MCF 10A (cell line): ENCODE data around the gene IFRD2. TPM values are rescaled to one million over a fixed set of nuclear protein-coding genes. Genes with fewer than 3 reads are reported as not detected.

Source experiments
- BruUV-seq: library from RNA; stranded (reverse); fragments of 400-500 nt; replicated peaks from 2 replicates; lab custom pipeline; 2021; lab: Mats Ljungman, UMichigan
- CTCF ChIA-PET: fragments of 300-600 bp; sonication (Branson Sonifier 250); formaldehyde crosslinking; extraction: SDS; loops from one replicate; lab custom pipeline; 2021; ENCODE audit warnings: antibody characterized with exemption, inconsistent platforms; lab: Yijun Ruan, JAX
- POLR2A ChIA-PET: fragments of 300-600, 350-650 bp; sonication (Branson Sonifier 250); formaldehyde crosslinking; extraction: SDS; loops from one replicate; lab custom pipeline; 2020; ENCODE audit warnings: antibody characterized with exemption, inconsistent platforms; lab: Yijun Ruan, JAX
- DNase-seq: peaks from one replicate; pipeline ENCODE4 v3.0.0-alpha.2; 2018; ENCODE audit not compliant: unreplicated experiment
- H3K27ac Mint-ChIP-seq: one replicate; pipeline ENCODE4 v1.8.0; 2022; ENCODE audit warnings: mild to moderate bottlenecking, low read depth, mixed read lengths; ENCODE audit not compliant: unreplicated experiment
- H3K27me3 Mint-ChIP-seq: one replicate; pipeline ENCODE4 v1.8.0; 2022; ENCODE audit warnings: mixed read lengths; ENCODE audit not compliant: insufficient read depth, unreplicated experiment
- H3K36me3 Mint-ChIP-seq: one replicate; pipeline ENCODE4 v1.8.0; 2022; ENCODE audit warnings: mild to moderate bottlenecking, moderate library complexity, mixed read lengths; ENCODE audit not compliant: insufficient read depth, unreplicated experiment
- H3K4me1 Mint-ChIP-seq: one replicate; pipeline ENCODE4 v1.8.0; 2022; ENCODE audit warnings: mixed read lengths; ENCODE audit not compliant: insufficient read depth, unreplicated experiment
- H3K4me3 Mint-ChIP-seq: one replicate; pipeline ENCODE4 v1.8.0; 2022; ENCODE audit warnings: mild to moderate bottlenecking, moderate library complexity, mixed read lengths; ENCODE audit not compliant: unreplicated experiment
- H3K9me3 Mint-ChIP-seq: one replicate; pipeline ENCODE4 v1.8.0; 2022; ENCODE audit warnings: mixed read lengths; ENCODE audit not compliant: unreplicated experiment
- CTCF ChIP-seq: fragments of 200-600 bp; IDR thresholded peaks from one replicate; pipeline ENCODE4 v1.8.0; 2022; ENCODE audit warnings: antibody characterized with exemption, mild to moderate bottlenecking; ENCODE audit not compliant: unreplicated experiment
- intact Hi-C: fragments of 100-400 bp; cut with micrococcal nuclease; formaldehyde crosslinking; loops from 2 replicates; pipeline ENCODE4 v1.14.1; 2022
- total RNA-seq: library from RNA; stranded (reverse); gene quantifications from 2 replicates; pipeline ENCODE4 v1.2.3, GENCODE V29; 2022

IFRD2 gene
- total RNA-seq, 1 experiment from 2014 or later, result 182 TPM

GRCh38 chr3:50297896-50298725, 5.9 kb upstream of the IFRD2 start:
- no peaks in the 10 kb centered on the region for H3K36me3 Mint-ChIP-seq
- no peaks in the 10 kb centered on the region for H3K27me3 Mint-ChIP-seq
- intact Hi-C loops, result no loop called here
- peak overlapping the region; percentile 92 for H3K4me3 Mint-ChIP-seq
- BruUV-seq, result no TSS peak
- ChIA-PET CTCF (interaction anchor here (0.8 to 5.7 kb wide), 6 partner anchors 21 to 72 kb away, joined by 3 to 30 read pairs (median 5); partner anchors contain the start of gene HYAL2), POLR2A (interaction anchor here (0.6 to 3.3 kb wide), 10 partner anchors 10 to 163 kb away, joined by 3 to 30 read pairs (median 6); partner anchors contain the start of genes CYB561D2, NPRL2 and TUSC2)
- H3K9me3 Mint-ChIP-seq, result no peaks in the 10 kb centered on the region
- TF ChIP-seq CTCF, result no peak
- H3K27ac Mint-ChIP-seq, result no peak overlapping the region
- no peak for DNase-seq
- H3K4me1 Mint-ChIP-seq, result peaks cover 7% of the 10 kb centered on the region

GRCh38 chr3:50297384-50297775, 5.2 kb upstream of the IFRD2 start:
- no TSS peak for BruUV-seq
- POLR2A ChIA-PET, result interaction anchor here (1.5 to 2.7 kb wide), 2 partner anchors 24 to 40 kb away, joined by 5 to 29 read pairs; no protein-coding TSS in a partner anchor
- H3K4me3 Mint-ChIP-seq, result peak overlapping the region; percentile 16
- no peak for TF ChIP-seq CTCF
- H3K4me1 Mint-ChIP-seq, result peaks cover 14% of the 10 kb centered on the region
- H3K36me3 Mint-ChIP-seq, result no peaks in the 10 kb centered on the region
- intact Hi-C loops, result no loop called here
- no peaks in the 10 kb centered on the region for H3K9me3 Mint-ChIP-seq
- H3K27ac Mint-ChIP-seq, result no peak overlapping the region
- no peak for DNase-seq
- no peaks in the 10 kb centered on the region for H3K27me3 Mint-ChIP-seq
- CTCF ChIA-PET, result interaction anchor here (0.5 to 5.7 kb wide), 4 partner anchors 26 to 228 kb away, joined by 3 to 30 read pairs (median 3); partner anchors contain the start of gene HYAL2

GRCh38 chr3:50296721-50297383, 4.6 kb upstream of the IFRD2 start:
- Mint-ChIP-seq H3K36me3 (no peaks in the 10 kb centered on the region), H3K9me3 (no peaks in the 10 kb centered on the region), H3K4me1 (peaks cover 15% of the 10 kb centered on the region), H3K4me3 (peak overlapping the region; percentile 16), H3K27ac (no peak overlapping the region), H3K27me3 (no peaks in the 10 kb centered on the region)
- no peak for TF ChIP-seq CTCF
- no TSS peak for BruUV-seq
- POLR2A ChIA-PET, result interaction anchor here (1.5 kb wide), 1 partner anchor 24 kb away, joined by 5 read pairs; no protein-coding TSS in a partner anchor
- intact Hi-C loops, result no loop called here
- CTCF ChIA-PET, result interaction anchor here (0.5 to 5.7 kb wide), 5 partner anchors 27 to 227 kb away, joined by 3 to 30 read pairs (median 3); partner anchors contain the start of gene HYAL2
- no peak for DNase-seq
